Astrocyte of the hippocampus (primary cell): ENCODE data around the gene TM9SF4.

Experiments used
- DNase-seq: peaks from one replicate; pipeline ENCODE4 v3.0.0; 2011; ENCODE audit warnings: low read depth, low spot score

Gene TM9SF4

DNA sequence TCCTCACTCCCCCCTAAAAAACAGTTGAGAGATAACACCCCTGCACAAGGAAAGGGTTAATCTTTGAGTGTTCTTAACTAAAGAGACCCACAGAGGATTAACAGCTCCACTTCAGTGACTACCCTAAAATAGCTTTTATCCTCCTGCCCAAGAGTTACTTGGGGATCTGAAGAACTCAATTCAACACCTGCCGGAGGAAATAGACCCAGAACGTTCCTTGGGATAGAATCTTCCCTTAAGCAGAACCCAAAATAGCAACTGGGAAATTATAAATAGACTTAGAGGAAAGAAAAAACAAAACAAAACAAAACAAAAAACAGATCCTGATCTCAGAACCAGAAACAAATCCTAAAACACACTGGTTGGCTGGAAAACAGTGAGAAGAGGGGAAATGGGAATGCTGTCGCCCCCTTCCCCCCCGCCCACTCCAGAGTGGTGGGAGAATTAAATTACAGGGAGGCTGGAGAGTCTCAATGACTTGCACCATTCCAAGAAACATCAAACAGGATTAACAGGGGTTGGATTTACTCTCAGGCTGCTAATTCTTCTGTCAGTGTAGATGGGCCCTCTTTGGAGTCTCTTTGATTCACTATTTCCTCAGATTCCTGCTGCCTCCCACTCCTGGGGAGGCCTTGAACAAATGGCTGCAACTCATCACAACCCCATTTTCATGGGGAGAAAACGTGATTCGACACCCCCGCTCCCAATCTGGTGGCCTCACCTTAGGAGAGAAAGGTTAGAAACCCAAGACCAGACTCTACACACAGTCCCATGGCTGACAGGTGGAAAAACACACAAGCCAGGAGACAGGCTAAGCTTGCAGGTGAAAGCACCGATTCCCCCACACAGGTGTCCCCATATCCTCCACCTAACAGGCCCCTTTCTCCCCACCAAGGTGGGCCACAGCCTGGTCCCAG is 96.6 kb downstream of the TM9SF4 start:
- no peak for DNase-seq

DNA sequence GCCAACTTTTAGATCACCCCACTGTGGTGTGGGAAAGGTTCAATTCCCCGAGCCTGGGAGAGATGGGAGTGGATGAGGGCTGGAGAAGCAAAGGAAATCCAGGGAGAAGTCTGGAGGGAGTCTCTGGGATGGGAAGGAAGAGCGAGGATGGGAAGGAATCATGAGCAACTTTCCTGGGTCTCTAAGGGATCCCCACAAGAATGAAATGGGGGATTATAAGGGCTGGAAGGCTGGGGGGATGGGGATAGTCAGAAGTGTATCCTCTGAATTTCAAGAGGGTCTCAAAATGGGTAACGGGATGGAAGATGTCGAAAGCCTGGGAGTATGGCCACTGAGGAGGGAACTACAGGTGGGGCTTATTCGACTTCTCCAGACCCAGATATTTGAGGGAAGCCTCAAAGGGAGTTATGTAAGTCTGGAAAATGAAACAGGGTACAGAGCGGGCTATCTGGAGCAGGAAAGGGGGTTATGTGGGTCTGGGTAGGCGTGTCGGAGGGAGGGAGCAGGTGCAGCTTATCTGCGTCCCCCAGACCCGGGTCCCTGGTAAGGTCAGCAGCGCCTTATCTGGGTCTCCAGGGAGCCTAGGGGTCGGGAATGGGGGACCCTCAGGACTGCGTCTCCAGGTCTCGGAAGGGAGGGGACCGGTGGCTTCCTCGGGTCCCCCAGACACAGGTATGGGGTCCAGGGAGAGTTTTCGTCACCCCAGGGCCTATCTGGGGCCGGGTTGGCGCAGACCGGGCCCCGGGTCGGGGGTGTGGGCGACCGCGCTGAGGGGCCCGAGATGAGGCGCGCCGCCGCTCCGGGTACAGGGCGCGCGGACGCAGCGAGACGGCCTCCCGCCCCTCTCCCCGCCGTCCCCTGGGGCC is 97.5 kb downstream of the TM9SF4 start:
- DNase-seq, result peak; percentile 18

DNA sequence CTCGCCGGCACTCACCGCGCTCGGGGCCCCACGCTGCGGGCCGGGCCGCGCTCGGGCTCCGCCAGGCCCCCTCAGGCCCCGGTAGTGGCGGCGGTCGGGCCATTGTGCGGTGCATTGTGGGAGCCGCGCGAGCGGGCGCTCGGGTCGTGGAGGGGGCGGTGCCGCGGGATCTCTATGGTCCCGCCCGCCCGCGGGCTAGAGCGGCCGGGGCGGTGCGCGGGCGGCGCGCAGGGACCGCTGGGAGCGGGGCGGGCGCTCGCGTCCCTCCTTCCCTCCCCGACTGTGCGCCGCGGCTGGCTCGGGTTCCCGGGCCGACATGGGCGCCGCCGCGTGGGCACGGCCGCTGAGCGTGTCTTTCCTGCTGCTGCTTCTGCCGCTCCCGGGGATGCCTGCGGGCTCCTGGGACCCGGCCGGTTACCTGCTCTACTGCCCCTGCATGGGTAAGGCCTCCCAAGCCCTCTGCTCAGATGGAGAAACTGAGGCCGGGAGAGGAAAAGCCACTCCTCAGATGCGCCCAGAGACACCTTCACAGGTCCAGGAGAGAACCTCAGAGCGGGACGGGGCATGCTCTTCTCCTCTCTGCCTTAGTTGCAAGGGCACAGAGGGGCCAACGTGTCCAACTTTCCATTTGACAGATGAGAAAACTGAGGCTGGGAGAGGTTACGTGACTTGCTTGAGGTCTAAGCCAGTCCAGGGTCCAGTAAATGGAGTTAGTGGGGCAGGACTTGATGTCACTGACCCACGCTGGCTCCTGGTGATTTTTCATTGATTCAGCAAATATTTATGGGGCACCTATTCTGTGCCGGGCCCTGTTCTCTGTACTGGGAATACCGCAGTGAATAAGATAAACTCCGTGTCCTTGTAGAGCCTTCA is 98.3 kb downstream of the TM9SF4 start, which contains the start of the genes PLAGL2 and POFUT1:
Gene PLAGL2 (minus strand): TSS at position 118 of the 873 bp plus-strand sequence. CDS start 5,565 bp downstream, outside the sequence.
Gene POFUT1 (plus strand): TSS at position 255 of the 873 bp plus-strand sequence. CDS start 62 bp downstream, at position 317.
- DNase-seq, result peak; percentile 97

GRCh38 chr20:32208499-32209154 is 99.1 kb downstream of the TM9SF4 start:
- no peak for DNase-seq

- no peak for DNase-seq
Measured at GRCh38 chr20:32209850-32210605, 100.5 kb downstream of the TM9SF4 start.

- DNase-seq, result no peak
Measured at GRCh38 chr20:32213870-32214269, 104.4 kb downstream of the TM9SF4 start.

GRCh38 chr20:32215147-32215546 is 105.6 kb downstream of the TM9SF4 start:
- DNase-seq, result no peak

DNA sequence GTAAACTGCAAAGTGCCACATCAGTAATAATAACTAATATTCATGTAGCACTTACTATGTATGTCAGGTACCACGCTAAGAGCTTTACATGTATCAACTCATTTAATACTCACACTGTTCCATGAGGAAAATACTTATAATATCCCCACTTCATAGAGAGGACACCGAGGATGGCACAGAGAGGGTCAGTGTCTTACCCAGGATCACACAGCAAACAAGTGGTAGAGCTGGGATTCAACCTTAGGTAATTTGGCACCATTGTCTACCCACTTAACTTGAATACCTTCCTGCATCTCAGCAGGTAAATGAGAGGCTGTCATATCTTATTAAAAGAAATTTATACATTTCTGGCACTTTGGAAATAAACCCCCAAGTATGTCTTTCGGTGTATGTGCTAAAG is 106.2 kb downstream of the TM9SF4 start:
- no peak for DNase-seq

DNA sequence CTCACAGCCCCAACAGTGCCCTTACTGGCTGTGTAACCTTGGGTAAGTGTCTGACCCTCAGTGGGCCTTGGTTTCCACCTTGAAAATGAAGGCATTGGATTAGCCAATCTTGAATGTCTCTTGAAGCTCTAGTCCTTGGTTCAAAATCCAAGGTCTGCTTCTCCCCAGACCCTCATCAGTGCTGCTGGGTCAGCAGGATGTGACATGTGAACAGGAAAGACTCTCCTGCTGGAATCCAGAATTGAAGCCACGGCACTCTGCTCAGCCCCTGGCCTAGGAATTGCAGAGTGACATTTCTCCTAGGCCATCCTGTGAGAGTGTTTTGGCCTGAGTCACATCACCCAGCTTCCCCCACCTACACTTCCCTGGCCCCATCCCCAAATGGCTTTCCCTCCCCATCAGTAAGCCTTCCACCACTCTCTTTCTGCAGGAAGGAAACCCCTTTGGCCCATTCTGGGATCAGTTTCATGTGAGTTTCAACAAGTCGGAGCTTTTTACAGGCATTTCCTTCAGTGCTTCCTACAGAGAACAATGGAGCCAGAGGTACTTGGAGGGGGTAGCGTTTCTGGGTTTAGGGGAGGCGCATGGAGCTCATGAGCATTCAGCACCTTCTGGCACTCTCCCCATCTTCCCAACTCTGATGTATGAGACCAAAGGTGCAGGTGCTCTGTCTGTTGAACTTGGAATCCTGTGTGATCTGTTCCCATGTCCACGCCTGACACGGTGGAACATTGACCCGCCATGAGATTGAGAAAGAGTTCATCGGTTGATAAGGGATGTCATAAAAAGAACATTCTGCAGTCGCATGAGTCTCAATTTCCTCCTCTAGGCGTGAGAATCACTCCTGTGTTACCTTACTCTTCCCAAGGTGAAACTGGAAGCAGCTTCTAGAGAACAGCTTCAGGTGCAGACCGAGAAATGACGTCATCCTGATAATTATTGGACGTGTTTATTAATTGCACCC is 106.9 kb downstream of the TM9SF4 start:
- no peak for DNase-seq
